Endodermal cell (in vitro differentiated cells): ENCODE data around the gene SGPL1. TPM values are rescaled to one million over a fixed set of nuclear protein-coding genes. Genes with fewer than 3 reads are reported as not detected.
A peak's percentile ranks its signal among the peaks of the same experiment; 100 is the strongest.

Source experiments
- DNase-seq: peaks from one replicate; pipeline ENCODE4 v3.0.0-alpha.2; 2017
- H3K27ac ChIP-seq: 2 replicates; pipeline ENCODE4 v1.5.1; 2013; ENCODE audit warnings: mild to moderate bottlenecking, low read depth, low read length, moderate library complexity
- H3K27me3 ChIP-seq: 2 replicates; pipeline ENCODE4 v1.6.1; 2013; ENCODE audit warnings: mild to moderate bottlenecking, low read length, moderate library complexity; ENCODE audit not compliant: insufficient read depth, control insufficient read depth, poor library complexity, severe bottlenecking
- H3K36me3 ChIP-seq: 2 replicates; pipeline ENCODE4 v1.7.0; 2013; ENCODE audit warnings: mild to moderate bottlenecking, low read length, moderate library complexity; ENCODE audit not compliant: control insufficient read depth, insufficient read depth
- H3K4me1 ChIP-seq: one replicate; pipeline ENCODE4 v1.7.0; 2013; ENCODE audit warnings: low read length; ENCODE audit not compliant: control insufficient read depth, insufficient read depth
- H3K4me3 ChIP-seq: 2 replicates; pipeline ENCODE4 v1.5.1; 2013; ENCODE audit warnings: mild to moderate bottlenecking, low read length, moderate library complexity
- H3K9ac ChIP-seq: 2 replicates; pipeline ENCODE4 v1.6.1; 2013; ENCODE audit warnings: mild to moderate bottlenecking, low read length, moderate library complexity; ENCODE audit not compliant: poor library complexity, severe bottlenecking; ENCODE audit errors: extremely low read depth
- H3K9me3 ChIP-seq: 2 replicates; pipeline ENCODE4 v1.6.1; 2013; ENCODE audit warnings: mild to moderate bottlenecking, low read length, moderate library complexity; ENCODE audit not compliant: control insufficient read depth
- H3K27ac Mint-ChIP-seq: 2 replicates; pipeline ENCODE4 v1.8.0; 2020; ENCODE audit warnings: mixed read lengths
- H3K27me3 Mint-ChIP-seq: 2 replicates; pipeline ENCODE4 v1.8.0; 2021; ENCODE audit warnings: mild to moderate bottlenecking, mixed read lengths; ENCODE audit not compliant: insufficient read depth
- H3K36me3 Mint-ChIP-seq: 2 replicates; pipeline ENCODE4 v1.8.0; 2020; ENCODE audit warnings: low read depth, mixed read lengths
- H3K4me1 Mint-ChIP-seq: 2 replicates; pipeline ENCODE4 v1.8.0; 2020; ENCODE audit warnings: mixed read lengths
- H3K4me3 Mint-ChIP-seq: 2 replicates; pipeline ENCODE4 v1.8.0; 2020; ENCODE audit warnings: mild to moderate bottlenecking, moderate library complexity, mixed read lengths
- H3K9me3 Mint-ChIP-seq: 2 replicates; pipeline ENCODE4 v1.8.0; 2020; ENCODE audit warnings: mild to moderate bottlenecking, mixed read lengths
- WGBS, 2 experiments: methylation state at CpG; one replicate each; pipeline versions ENCODE4 v1.1.5 to v1.1.7; 2013; ENCODE audit warnings: missing lambda C conversion rate in 2 of 2, mixed read lengths in 1 of 2; ENCODE audit not compliant: insufficient coverage in 1 of 2, insufficient read length in 1 of 2; 5-methylcytosine and 5-hydroxymethylcytosine counted together
- total RNA-seq, 2 donors: library from RNA; stranded (reverse); fragmentation: NEBNext Ultra II Directional in 1 of 2; extraction: Animal tissue kit (Norgen Biotek cat#: 25700) in 1 of 2; gene quantifications; 2 replicates in 1 of 2; 3 replicates in 1 of 2; pipeline ENCODE4 v1.2.1, GENCODE V29; 2021
- TF ChIP-seq, protein P1 (sequence below): fragments of 200-600 bp; sonication (generic); conservative IDR thresholded peaks from 2 replicates; pipeline ENCODE4 v1.5.0; 2021; ENCODE audit warnings: antibody characterized with exemption, mild to moderate bottlenecking

The SGPL1 gene
- total RNA-seq, 2 donors from 2014 or later: 95.4 to 103 TPM

DNA sequence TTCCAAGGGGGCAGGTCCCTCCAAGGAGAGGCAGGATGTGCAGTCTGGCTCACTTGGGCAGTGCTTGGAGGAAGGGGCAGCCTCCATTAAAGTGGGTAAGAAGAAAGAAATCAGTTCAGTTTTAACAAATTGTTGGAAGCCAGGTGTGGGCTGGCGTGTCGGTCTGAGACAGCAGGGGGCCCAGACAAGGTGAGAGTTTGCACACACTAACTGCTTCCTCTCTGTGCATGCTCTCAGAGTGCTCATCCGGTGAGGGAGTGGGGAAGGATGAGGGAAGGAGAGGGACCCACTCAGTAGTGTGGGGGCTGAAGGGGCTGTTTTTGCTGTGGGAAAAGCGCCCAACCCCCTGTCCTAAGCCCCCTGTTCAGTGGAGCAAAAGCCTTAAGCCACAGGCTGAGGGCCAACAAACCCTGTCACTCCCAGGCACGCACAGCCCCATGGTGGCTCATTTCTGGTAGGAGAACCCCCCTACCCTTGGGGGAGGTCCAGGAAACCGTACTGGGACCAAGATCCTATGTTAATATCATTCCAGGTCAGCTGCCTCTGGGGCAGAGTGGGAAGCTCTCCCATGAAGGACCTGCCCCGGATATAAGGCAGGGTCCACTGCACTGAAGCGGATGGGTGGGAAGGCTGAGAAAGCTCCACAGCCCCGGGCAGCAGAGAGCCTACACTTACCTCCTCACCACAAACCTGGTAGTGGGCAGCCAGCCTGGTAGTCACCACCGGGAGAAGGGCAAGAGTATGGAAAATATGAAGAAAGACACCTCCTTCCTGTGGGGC is 77.7 kb downstream of the SGPL1 start:
- TF ChIP-seq, protein P1, sequence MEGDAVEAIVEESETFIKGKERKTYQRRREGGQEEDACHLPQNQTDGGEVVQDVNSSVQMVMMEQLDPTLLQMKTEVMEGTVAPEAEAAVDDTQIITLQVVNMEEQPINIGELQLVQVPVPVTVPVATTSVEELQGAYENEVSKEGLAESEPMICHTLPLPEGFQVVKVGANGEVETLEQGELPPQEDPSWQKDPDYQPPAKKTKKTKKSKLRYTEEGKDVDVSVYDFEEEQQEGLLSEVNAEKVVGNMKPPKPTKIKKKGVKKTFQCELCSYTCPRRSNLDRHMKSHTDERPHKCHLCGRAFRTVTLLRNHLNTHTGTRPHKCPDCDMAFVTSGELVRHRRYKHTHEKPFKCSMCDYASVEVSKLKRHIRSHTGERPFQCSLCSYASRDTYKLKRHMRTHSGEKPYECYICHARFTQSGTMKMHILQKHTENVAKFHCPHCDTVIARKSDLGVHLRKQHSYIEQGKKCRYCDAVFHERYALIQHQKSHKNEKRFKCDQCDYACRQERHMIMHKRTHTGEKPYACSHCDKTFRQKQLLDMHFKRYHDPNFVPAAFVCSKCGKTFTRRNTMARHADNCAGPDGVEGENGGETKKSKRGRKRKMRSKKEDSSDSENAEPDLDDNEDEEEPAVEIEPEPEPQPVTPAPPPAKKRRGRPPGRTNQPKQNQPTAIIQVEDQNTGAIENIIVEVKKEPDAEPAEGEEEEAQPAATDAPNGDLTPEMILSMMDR: no peak
- Histone ChIP-seq H3K36me3 (no peaks in the 10 kb centered on the region), H3K27me3 (no peaks in the 10 kb centered on the region), H3K9ac (no peak overlapping the region), H3K27ac (no peak overlapping the region), H3K9me3 (peaks cover 14% of the 10 kb centered on the region), H3K4me3 (no peak overlapping the region), H3K4me1 (peaks cover 7% of the 10 kb centered on the region)
- peaks cover 41% of the 10 kb centered on the region for H3K4me1 Mint-ChIP-seq
- DNase-seq: peak; percentile 56
- peaks cover 2% of the 10 kb centered on the region for H3K27me3 Mint-ChIP-seq
- WGBS, 2 experiments: 88 to 100% methylated on average over 2 to 10 of the region's 10 CpGs
- H3K36me3 Mint-ChIP-seq: no peaks in the 10 kb centered on the region
- peak overlapping the region; percentile 8 for H3K27ac Mint-ChIP-seq
- H3K9me3 Mint-ChIP-seq: peaks cover 7% of the 10 kb centered on the region
- no peak overlapping the region for H3K4me3 Mint-ChIP-seq

DNA sequence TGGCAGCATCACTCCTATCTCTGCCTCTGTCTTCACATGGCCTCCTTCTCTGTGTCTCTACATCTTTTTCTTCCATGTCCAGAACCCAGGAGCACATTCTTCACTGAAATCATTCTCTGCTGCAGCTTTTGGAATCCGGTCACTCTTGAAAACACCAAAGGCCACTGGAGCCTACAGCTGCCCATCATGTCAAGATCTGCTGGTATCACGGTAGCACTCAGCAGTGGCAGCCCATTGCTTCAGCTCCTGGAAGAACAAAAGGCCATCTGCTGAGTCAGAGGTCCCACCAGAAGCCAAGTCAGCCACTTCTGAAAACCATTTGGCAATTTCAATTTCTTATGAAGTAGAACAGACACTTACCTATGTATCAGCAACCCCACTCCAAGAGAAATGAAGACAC is 78.7 kb downstream of the SGPL1 start:
- Histone ChIP-seq H3K4me3 (no peak overlapping the region), H3K9me3 (peaks cover 14% of the 10 kb centered on the region), H3K27me3 (no peaks in the 10 kb centered on the region), H3K4me1 (peaks cover 11% of the 10 kb centered on the region), H3K9ac (no peak overlapping the region), H3K36me3 (no peaks in the 10 kb centered on the region), H3K27ac (no peak overlapping the region)
- no peak for DNase-seq
- Mint-ChIP-seq H3K9me3 (peaks cover 7% of the 10 kb centered on the region), H3K27ac (no peak overlapping the region), H3K27me3 (peaks cover 2% of the 10 kb centered on the region), H3K36me3 (no peaks in the 10 kb centered on the region), H3K4me3 (no peak overlapping the region), H3K4me1 (peaks cover 44% of the 10 kb centered on the region)
- TF ChIP-seq, protein P1: no peak
- WGBS, 2 experiments: 91 to 100% methylated on average over 2 of the region's 2 CpGs

DNA sequence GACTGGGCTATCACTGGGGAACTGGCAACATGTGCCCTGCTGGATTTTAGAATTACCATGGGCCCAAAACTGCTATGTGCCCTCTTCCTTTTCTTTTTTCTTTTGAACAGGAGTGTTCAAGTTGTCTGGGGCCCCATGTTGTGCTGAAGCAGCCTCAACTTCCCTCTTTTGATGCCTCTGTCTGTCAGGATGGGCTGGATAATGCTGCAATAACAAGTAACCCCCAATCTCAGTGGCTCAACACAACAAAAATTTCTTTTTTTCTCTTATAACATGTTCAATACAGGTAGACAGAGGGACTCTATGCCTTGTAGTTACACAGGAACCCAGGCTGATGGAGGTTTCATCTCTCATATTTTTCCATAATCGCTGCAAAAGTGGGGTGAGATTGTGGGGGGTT is 80.8 kb downstream of the SGPL1 start:
- Mint-ChIP-seq H3K27me3 (peaks cover 2% of the 10 kb centered on the region), H3K4me3 (no peak overlapping the region), H3K4me1 (peaks cover 50% of the 10 kb centered on the region), H3K36me3 (no peaks in the 10 kb centered on the region), H3K27ac (no peak overlapping the region), H3K9me3 (peaks cover 7% of the 10 kb centered on the region)
- TF ChIP-seq, protein P1: no peak
- no peaks in the 10 kb centered on the region for H3K36me3 ChIP-seq
- WGBS, 2 experiments: 92% methylated on average over 1 of the region's 1 CpG; no CpG with 5 or more reads in 1 of the 2 experiments
- H3K27ac ChIP-seq: no peak overlapping the region
- peak overlapping the region; percentile 34 for H3K4me3 ChIP-seq
- peaks cover 14% of the 10 kb centered on the region for H3K9me3 ChIP-seq
- no peak overlapping the region for H3K9ac ChIP-seq
- DNase-seq: no peak
- H3K4me1 ChIP-seq: peaks cover 16% of the 10 kb centered on the region
- H3K27me3 ChIP-seq: no peaks in the 10 kb centered on the region
